Measurements from ENCODE around the gene ZNF462. TPM values are rescaled to one million over a fixed set of nuclear protein-coding genes. Genes with fewer than 3 reads are reported as not detected.
A peak's percentile ranks its signal among the peaks of the same experiment; 100 is the strongest.

Gene ZNF462
- total RNA-seq, result 10 to 100 TPM in 1 of 2 donors, 1 to 10 TPM in 1; 6.0 to 11.0 TPM
- total RNA-seq, result 3.1 to 4.3 reads per million in 2 donors

- no peaks in the 10 kb centered on the region for H3K4me1 Mint-ChIP-seq
- H3K4me3 Mint-ChIP-seq, result peak within 1 kb of the TSS; percentile 76
- ATAC-seq (no peak), DNase-seq (no peak)
- H3K27me3 Mint-ChIP-seq, result peaks cover 47% of the 10 kb centered on the region
- no peak within 1 kb of the TSS for H3K27ac Mint-ChIP-seq
- peaks cover 3% of the 10 kb centered on the region for H3K9me3 ChIP-seq (ENCODE audit: control insufficient read depth, low read length, poor library complexity, severe bottlenecking)
- H3K36me3 Mint-ChIP-seq (ENCODE audit: low read depth), result no peaks in the 10 kb centered on the region
Observed at GRCh38 chr9:106862821-106863720, at the start of gene ZNF462. Gene ZNF462, plus strand, starts transcription at chr9:106863166. Its CDS starts 60,218 bp downstream, at chr9:106923384.

- DNase-seq, result no peak
- H3K4me1 Mint-ChIP-seq, result no peaks in the 10 kb centered on the region
- H3K9me3 ChIP-seq (ENCODE audit: control insufficient read depth, low read length, poor library complexity, severe bottlenecking), result no peaks in the 10 kb centered on the region
- ATAC-seq, result no peak
- no peaks in the 10 kb centered on the region for H3K36me3 Mint-ChIP-seq (ENCODE audit: low read depth)
- H3K27me3 Mint-ChIP-seq, result no peaks in the 10 kb centered on the region
- no peak overlapping the region for H3K27ac Mint-ChIP-seq
- H3K4me3 Mint-ChIP-seq, result no peak overlapping the region
Observed at GRCh38 chr9:106816524-106816923, 46.4 kb upstream of the ZNF462 start.

- H3K4me1 Mint-ChIP-seq, result no peaks in the 10 kb centered on the region
- H3K36me3 Mint-ChIP-seq (ENCODE audit: low read depth), result no peaks in the 10 kb centered on the region
- no peak overlapping the region for H3K27ac Mint-ChIP-seq
- ATAC-seq (no peak), DNase-seq (no peak)
- H3K4me3 Mint-ChIP-seq, result no peak overlapping the region
- no peaks in the 10 kb centered on the region for H3K9me3 ChIP-seq (ENCODE audit: control insufficient read depth, low read length, poor library complexity, severe bottlenecking)
- H3K27me3 Mint-ChIP-seq, result no peaks in the 10 kb centered on the region
Observed at GRCh38 chr9:106818034-106818433, 44.9 kb upstream of the ZNF462 start.

GRCh38 chr9:106820866-106821265 lies 42.1 kb upstream of the ZNF462 start:
- no peak for ATAC-seq
- no peaks in the 10 kb centered on the region for H3K4me1 Mint-ChIP-seq
- no peaks in the 10 kb centered on the region for H3K36me3 Mint-ChIP-seq (ENCODE audit: low read depth)
- H3K4me3 Mint-ChIP-seq, result no peak overlapping the region
- no peak for DNase-seq
- H3K9me3 ChIP-seq (ENCODE audit: control insufficient read depth, low read length, poor library complexity, severe bottlenecking), result no peaks in the 10 kb centered on the region
- H3K27ac Mint-ChIP-seq, result no peak overlapping the region
- H3K27me3 Mint-ChIP-seq, result no peaks in the 10 kb centered on the region

GRCh38 chr9:106828070-106828469 lies 34.9 kb upstream of the ZNF462 start:
- no peaks in the 10 kb centered on the region for H3K27me3 Mint-ChIP-seq
- H3K4me1 Mint-ChIP-seq, result no peaks in the 10 kb centered on the region
- no peak overlapping the region for H3K4me3 Mint-ChIP-seq
- no peaks in the 10 kb centered on the region for H3K36me3 Mint-ChIP-seq (ENCODE audit: low read depth)
- no peak for ATAC-seq
- DNase-seq, result no peak
- H3K27ac Mint-ChIP-seq, result no peak overlapping the region
- no peaks in the 10 kb centered on the region for H3K9me3 ChIP-seq (ENCODE audit: control insufficient read depth, low read length, poor library complexity, severe bottlenecking)

- Mint-ChIP-seq H3K27me3 (no peaks in the 10 kb centered on the region), H3K27ac (no peak overlapping the region), H3K4me1 (no peaks in the 10 kb centered on the region), H3K36me3 (ENCODE audit: low read depth) (no peaks in the 10 kb centered on the region), H3K4me3 (no peak overlapping the region)
- ATAC-seq (no peak), DNase-seq (no peak)
- no peaks in the 10 kb centered on the region for H3K9me3 ChIP-seq (ENCODE audit: control insufficient read depth, low read length, poor library complexity, severe bottlenecking)
Observed at GRCh38 chr9:106828965-106829364, 34.0 kb upstream of the ZNF462 start.

- no peak for ATAC-seq
- no peak for DNase-seq
- Mint-ChIP-seq H3K36me3 (ENCODE audit: low read depth) (no peaks in the 10 kb centered on the region), H3K4me1 (no peaks in the 10 kb centered on the region), H3K4me3 (no peak overlapping the region), H3K27me3 (no peaks in the 10 kb centered on the region), H3K27ac (no peak overlapping the region)
- H3K9me3 ChIP-seq (ENCODE audit: control insufficient read depth, low read length, poor library complexity, severe bottlenecking), result no peaks in the 10 kb centered on the region
Observed at GRCh38 chr9:106829666-106830408, 33.1 kb upstream of the ZNF462 start.

GRCh38 chr9:106830527-106831150 lies 32.3 kb upstream of the ZNF462 start:
- no peaks in the 10 kb centered on the region for H3K4me1 Mint-ChIP-seq
- ATAC-seq, result no peak

GRCh38 chr9:106834888-106835287 lies 28.1 kb upstream of the ZNF462 start:
- DNase-seq, result no peak
- Mint-ChIP-seq H3K4me1 (no peaks in the 10 kb centered on the region), H3K36me3 (ENCODE audit: low read depth) (no peaks in the 10 kb centered on the region), H3K27me3 (no peaks in the 10 kb centered on the region), H3K27ac (no peak overlapping the region), H3K4me3 (no peak overlapping the region)
- no peaks in the 10 kb centered on the region for H3K9me3 ChIP-seq (ENCODE audit: control insufficient read depth, low read length, poor library complexity, severe bottlenecking)
- ATAC-seq, result no peak

More at GRCh38 chr9:106830527-106831150, 32.3 kb upstream of the ZNF462 start:
- no peak for DNase-seq
- Mint-ChIP-seq H3K27ac (no peak overlapping the region), H3K4me3 (no peak overlapping the region), H3K36me3 (ENCODE audit: low read depth) (no peaks in the 10 kb centered on the region), H3K27me3 (no peaks in the 10 kb centered on the region)
- H3K9me3 ChIP-seq (ENCODE audit: control insufficient read depth, low read length, poor library complexity, severe bottlenecking), result no peaks in the 10 kb centered on the region

- Mint-ChIP-seq H3K4me3 (no peak overlapping the region), H3K27ac (no peak overlapping the region), H3K36me3 (ENCODE audit: low read depth) (no peaks in the 10 kb centered on the region), H3K4me1 (no peaks in the 10 kb centered on the region), H3K27me3 (no peaks in the 10 kb centered on the region)
- no peaks in the 10 kb centered on the region for H3K9me3 ChIP-seq (ENCODE audit: control insufficient read depth, low read length, poor library complexity, severe bottlenecking)
- no peak for DNase-seq
- ATAC-seq, result no peak
Observed at GRCh38 chr9:106835840-106836239, 27.1 kb upstream of the ZNF462 start.

GRCh38 chr9:106843371-106843770 lies 19.6 kb upstream of the ZNF462 start:
- DNase-seq (no peak), ATAC-seq (no peak)
- H3K9me3 ChIP-seq (ENCODE audit: control insufficient read depth, low read length, poor library complexity, severe bottlenecking), result no peaks in the 10 kb centered on the region
- H3K36me3 Mint-ChIP-seq (ENCODE audit: low read depth), result no peaks in the 10 kb centered on the region
- no peak overlapping the region for H3K4me3 Mint-ChIP-seq
- no peak overlapping the region for H3K27ac Mint-ChIP-seq
- no peaks in the 10 kb centered on the region for H3K4me1 Mint-ChIP-seq
- no peaks in the 10 kb centered on the region for H3K27me3 Mint-ChIP-seq

- DNase-seq (no peak), ATAC-seq (no peak)
- no peaks in the 10 kb centered on the region for H3K4me1 Mint-ChIP-seq
- no peak overlapping the region for H3K27ac Mint-ChIP-seq
- no peak overlapping the region for H3K4me3 Mint-ChIP-seq
- no peaks in the 10 kb centered on the region for H3K9me3 ChIP-seq (ENCODE audit: control insufficient read depth, low read length, poor library complexity, severe bottlenecking)
- no peaks in the 10 kb centered on the region for H3K27me3 Mint-ChIP-seq
- H3K36me3 Mint-ChIP-seq (ENCODE audit: low read depth), result no peaks in the 10 kb centered on the region
Observed at GRCh38 chr9:106846307-106846706, 16.7 kb upstream of the ZNF462 start.

GRCh38 chr9:106846857-106847256 lies 16.1 kb upstream of the ZNF462 start:
- H3K36me3 Mint-ChIP-seq (ENCODE audit: low read depth), result no peaks in the 10 kb centered on the region
- H3K4me3 Mint-ChIP-seq, result no peak overlapping the region
- no peak for ATAC-seq
- H3K9me3 ChIP-seq (ENCODE audit: control insufficient read depth, low read length, poor library complexity, severe bottlenecking), result no peaks in the 10 kb centered on the region
- H3K27me3 Mint-ChIP-seq, result no peaks in the 10 kb centered on the region
- DNase-seq, result no peak
- H3K4me1 Mint-ChIP-seq, result no peaks in the 10 kb centered on the region
- H3K27ac Mint-ChIP-seq, result no peak overlapping the region

Data from T-helper 17 cell (primary cell).